ENCODE measurements around the gene HPF1. TPM values are rescaled to one million over a fixed set of nuclear protein-coding genes. Genes with fewer than 3 reads are reported as not detected.
"Not testable (repeated sequence)": the region's sequence is repeated elsewhere in the genome, so short reads cannot be mapped to it uniquely, and the experiment has no call there.

The HPF1 gene
- 10 to 100 TPM; 18.0 to 18.7 TPM for total RNA-seq
- polyA plus RNA-seq: 10 to 100 TPM; 20.3 to 28.9 TPM
- long read RNA-seq, donor 1, transcript HPF1-203 (2 exons, 548 nt): minor isoform, 5 of 55 reads
- long read RNA-seq, donor 1, transcript HPF1-201 (8 exons, 1,230 nt): major isoform, 23 of 55 reads
- long read RNA-seq, donor 1, partial matches to known transcripts: 25 of 55 reads
- long read RNA-seq, donor 1, other reads (novel, unspliced or antisense): 0 of 55 reads
- long read RNA-seq, donor 2, transcript HPF1-201 (8 exons, 1,230 nt): major isoform, 6 of 16 reads
- long read RNA-seq, donor 2, partial matches to known transcripts: 6 of 16 reads
- long read RNA-seq, donor 2, other reads (novel, unspliced or antisense): 0 of 16 reads
- long read RNA-seq, donor 3, transcript HPF1-202 (3 exons, 489 nt): minor isoform, 6 of 21 reads
- long read RNA-seq, donor 3, transcript HPF1-201 (8 exons, 1,230 nt): major isoform, 7 of 21 reads
- long read RNA-seq, donor 3, partial matches to known transcripts: 7 of 21 reads
- long read RNA-seq, donor 3, other reads (novel, unspliced or antisense): 0 of 21 reads
- long read RNA-seq, donor 4, transcript HPF1-202 (3 exons, 489 nt): major isoform, 6 of 12 reads
- long read RNA-seq, donor 4, partial matches to known transcripts: 0 of 12 reads
- long read RNA-seq, donor 4, other reads (novel, unspliced or antisense): 0 of 12 reads
- long read RNA-seq, donor 5, transcript HPF1-202 (3 exons, 489 nt): minor isoform, 5 of 59 reads
- long read RNA-seq, donor 5, transcript HPF1-203 (2 exons, 548 nt): minor isoform, 5 of 59 reads
- long read RNA-seq, donor 5, transcript HPF1-201 (8 exons, 1,230 nt): major isoform, 31 of 59 reads
- long read RNA-seq, donor 5, partial matches to known transcripts: 18 of 59 reads
- long read RNA-seq, donor 5, other reads (novel, unspliced or antisense): 0 of 59 reads

DNA sequence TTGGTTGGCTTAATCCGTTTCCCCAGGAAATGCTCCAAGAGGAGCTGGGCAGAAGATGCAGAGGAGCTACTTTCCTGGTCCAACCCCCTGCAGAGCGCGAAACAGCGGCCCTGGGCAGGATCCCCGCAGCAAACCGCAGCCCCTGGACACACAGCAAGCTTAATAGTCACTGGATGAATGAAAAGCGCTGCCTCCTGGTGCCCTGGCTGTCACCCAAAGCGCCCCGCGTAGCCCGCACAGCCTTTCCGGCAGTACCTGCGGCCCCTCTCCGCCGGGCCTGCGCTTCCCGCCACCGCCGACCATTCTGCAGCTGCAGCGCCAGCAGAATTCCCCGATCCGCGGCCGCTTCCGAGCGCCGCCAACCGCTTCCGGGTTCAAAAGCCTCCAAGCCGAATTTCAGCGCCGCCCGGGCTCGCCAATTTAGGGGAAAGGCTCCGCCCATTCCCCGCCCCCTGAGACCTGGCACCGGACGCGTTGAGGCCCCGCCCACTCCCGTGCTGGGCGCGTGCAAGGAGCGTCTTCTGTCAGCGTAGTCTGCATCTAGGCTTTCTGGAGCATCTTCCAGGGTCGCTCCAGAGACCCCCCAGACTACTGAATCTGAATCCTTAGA lies at the start of gene HPF1:
TSS of gene HPF1 (minus strand) at position 370 of the 610 bp plus-strand sequence. CDS start at position 303, 67 bp downstream.
- Histone ChIP-seq H3K4me1 (ENCODE audit: control insufficient read depth in 5 of 5, insufficient read depth in 5 of 5, low read length in 5 of 5) (peaks cover 2 to 19% (median 9%) of the 10 kb centered on the region in 5 donors), H3K9me3 (ENCODE audit: control insufficient read depth in 4 of 4, insufficient read depth in 3 of 4, low read length in 3 of 4) (no peaks in the 10 kb centered on the region), H3K27ac (ENCODE audit: low read depth in 1 of 2, low read length in 1 of 2) (peak within 1 kb of the TSS; percentile 58 to 80), H3K27me3 (ENCODE audit: control insufficient read depth in 3 of 3, insufficient read depth in 3 of 3, low read length in 2 of 3) (no peaks in the 10 kb centered on the region), H3K9ac (ENCODE audit: insufficient read depth in 1 of 2, low read length in 2 of 2) (peak within 1 kb of the TSS; percentile 33 to 73), H3K36me3 (ENCODE audit: control insufficient read depth in 4 of 4, insufficient read depth in 4 of 4, low read length in 4 of 4) (peaks cover 0 to 6% (median 2%) of the 10 kb centered on the region in 4 donors), H3K4me3 (peak within 1 kb of the TSS; percentile 47)
- TF ChIP-seq, protein P1, sequence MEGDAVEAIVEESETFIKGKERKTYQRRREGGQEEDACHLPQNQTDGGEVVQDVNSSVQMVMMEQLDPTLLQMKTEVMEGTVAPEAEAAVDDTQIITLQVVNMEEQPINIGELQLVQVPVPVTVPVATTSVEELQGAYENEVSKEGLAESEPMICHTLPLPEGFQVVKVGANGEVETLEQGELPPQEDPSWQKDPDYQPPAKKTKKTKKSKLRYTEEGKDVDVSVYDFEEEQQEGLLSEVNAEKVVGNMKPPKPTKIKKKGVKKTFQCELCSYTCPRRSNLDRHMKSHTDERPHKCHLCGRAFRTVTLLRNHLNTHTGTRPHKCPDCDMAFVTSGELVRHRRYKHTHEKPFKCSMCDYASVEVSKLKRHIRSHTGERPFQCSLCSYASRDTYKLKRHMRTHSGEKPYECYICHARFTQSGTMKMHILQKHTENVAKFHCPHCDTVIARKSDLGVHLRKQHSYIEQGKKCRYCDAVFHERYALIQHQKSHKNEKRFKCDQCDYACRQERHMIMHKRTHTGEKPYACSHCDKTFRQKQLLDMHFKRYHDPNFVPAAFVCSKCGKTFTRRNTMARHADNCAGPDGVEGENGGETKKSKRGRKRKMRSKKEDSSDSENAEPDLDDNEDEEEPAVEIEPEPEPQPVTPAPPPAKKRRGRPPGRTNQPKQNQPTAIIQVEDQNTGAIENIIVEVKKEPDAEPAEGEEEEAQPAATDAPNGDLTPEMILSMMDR (IDR thresholded peaks at IDR 0.05; ENCODE audit: control extremely low read depth, extremely low read depth): no peak
- WGBS, 2 donors: 0 to 1% methylated on average over 46 of the region's 46 CpGs
- ATAC-seq (ENCODE audit: insufficient read depth, low FRiP score) (peak; percentile 95), DNase-seq (peak; percentile 94 to 96 (median 95))

DNA sequence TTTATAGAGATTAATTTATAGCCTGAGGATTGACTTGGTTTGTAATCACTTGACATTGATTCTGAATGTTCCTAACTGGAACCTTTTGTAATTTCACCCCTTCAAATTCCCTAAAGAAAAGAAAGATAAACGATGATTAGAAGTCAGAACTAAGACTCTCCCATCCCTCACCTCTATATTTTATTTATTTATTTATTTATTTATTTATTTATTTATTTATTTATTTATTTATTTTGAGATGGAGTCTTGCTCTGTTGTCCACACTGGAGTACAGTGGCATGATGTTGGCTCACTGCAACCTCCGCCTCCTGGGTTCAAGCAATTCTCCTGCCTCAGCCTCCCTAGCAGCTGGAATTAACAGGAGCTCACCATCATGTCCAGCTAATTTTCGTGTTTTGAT lies 49.0 kb upstream of the HPF1 start:
- H3K9me3 ChIP-seq (ENCODE audit: control insufficient read depth in 4 of 4, insufficient read depth in 3 of 4, low read length in 3 of 4); DNase-seq; H3K4me1 ChIP-seq (ENCODE audit: control insufficient read depth in 5 of 5, insufficient read depth in 5 of 5, low read length in 5 of 5); H3K36me3 ChIP-seq (ENCODE audit: control insufficient read depth in 4 of 4, insufficient read depth in 4 of 4, low read length in 4 of 4); ATAC-seq (ENCODE audit: insufficient read depth, low FRiP score); H3K9ac ChIP-seq (ENCODE audit: insufficient read depth in 1 of 2, low read length in 2 of 2); H3K27me3 ChIP-seq (ENCODE audit: control insufficient read depth in 3 of 3, insufficient read depth in 3 of 3, low read length in 2 of 3); H3K27ac ChIP-seq (ENCODE audit: low read depth in 1 of 2, low read length in 1 of 2); H3K4me3 ChIP-seq: not testable (repeated sequence)
- 86 to 93% methylated on average over 3 of the region's 3 CpGs for WGBS, 2 donors

DNA sequence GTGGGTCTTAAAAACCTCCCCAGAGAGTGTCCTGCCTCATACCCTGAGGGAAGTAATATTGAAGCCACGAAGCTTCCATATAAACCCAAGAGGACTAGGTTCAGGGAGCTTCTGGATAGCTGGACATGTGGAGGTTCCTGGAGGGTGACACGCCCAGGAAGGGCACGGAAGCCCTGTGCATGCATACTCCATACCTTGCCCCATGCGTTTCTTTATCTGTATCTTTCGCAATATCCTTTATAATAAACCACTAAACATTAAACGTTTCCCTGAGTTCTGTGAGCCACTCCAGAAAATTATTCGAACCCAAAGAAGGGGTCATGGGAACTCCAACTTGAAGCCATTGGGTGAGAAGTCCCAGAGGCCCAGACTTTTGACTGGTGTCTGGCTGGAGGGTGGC lies 45.7 kb upstream of the HPF1 start:
- Histone ChIP-seq H3K4me3 (no peak overlapping the region), H3K27ac (ENCODE audit: low read depth in 1 of 2, low read length in 1 of 2) (no peak overlapping the region), H3K27me3 (ENCODE audit: control insufficient read depth in 3 of 3, insufficient read depth in 3 of 3, low read length in 2 of 3) (no peaks in the 10 kb centered on the region), H3K36me3 (ENCODE audit: control insufficient read depth in 4 of 4, insufficient read depth in 4 of 4, low read length in 4 of 4) (no peaks in the 10 kb centered on the region), H3K9me3 (ENCODE audit: control insufficient read depth in 4 of 4, insufficient read depth in 3 of 4, low read length in 3 of 4) (no peaks in the 10 kb centered on the region), H3K4me1 (ENCODE audit: control insufficient read depth in 5 of 5, insufficient read depth in 5 of 5, low read length in 5 of 5) (no peaks in the 10 kb centered on the region), H3K9ac (ENCODE audit: insufficient read depth in 1 of 2, low read length in 2 of 2) (no peak overlapping the region)
- TF ChIP-seq, protein P1 (IDR thresholded peaks at IDR 0.05; ENCODE audit: control extremely low read depth, extremely low read depth): no peak
- WGBS, 2 donors: 36 to 57% methylated on average over 7 of the region's 7 CpGs
- DNase-seq: no peak
- no peak for ATAC-seq (ENCODE audit: insufficient read depth, low FRiP score)

All from lung (tissue), 16 donors.